Measurements from ENCODE around the gene SAE1. TPM values are rescaled to one million over a fixed set of nuclear protein-coding genes. Genes with fewer than 3 reads are reported as not detected.
A peak's percentile ranks its signal among the peaks of the same experiment; 100 is the strongest.

SAE1 gene
- total and polyA plus RNA-seq, 2 experiments from 2014 or later = 115 to 236 TPM

GRCh38 chr19:47161876-47162489 lies 31.3 kb downstream of the SAE1 start:
- Histone ChIP-seq H3K9me2 (ENCODE audit: insufficient read depth) (no peaks in the 10 kb centered on the region), H3K4me3 (no peak overlapping the region), H3K27me3 (ENCODE audit: insufficient read depth) (no peaks in the 10 kb centered on the region), H3K27ac (ENCODE audit: low read depth) (peak overlapping the region; percentile 77; the same call in 1 of the 2 replicates), H3K4me1 (ENCODE audit: insufficient read depth) (peaks cover 22% of the 10 kb centered on the region), H4K20me1 (replicated peaks; ENCODE audit: insufficient read depth) (peaks cover 32% of the 10 kb centered on the region), H2AFZ (no peak overlapping the region), H3K4me2 (no peak overlapping the region), H3K36me3 (ENCODE audit: insufficient read depth) (peaks cover 22% of the 10 kb centered on the region; the same call in 1 of the 2 replicates), H3K79me2 (replicated peaks; ENCODE audit: insufficient read depth) (peaks cover 80% of the 10 kb centered on the region), H3F3A (replicated peaks; ENCODE audit: low read depth) (peaks cover 24% of the 10 kb centered on the region)
- Mint-ChIP-seq H3K36me3 (ENCODE audit: low read depth) (peaks cover 65% of the 10 kb centered on the region), H3K4me3 (no peak overlapping the region), H3K27me3 (ENCODE audit: insufficient read depth, low read depth, poor library complexity) (peaks cover 10% of the 10 kb centered on the region), H3K4me1 (peaks cover 22% of the 10 kb centered on the region), H3K9me3 (no peaks in the 10 kb centered on the region; the same call in 2 of the 3 replicates), H3K27ac (no peak overlapping the region)
- ATAC-seq (no peak), DNase-seq (ENCODE audit: low spot score) (no peak)
- TF ChIP-seq EZH2phosphoT487 (IDR thresholded peaks at IDR 0.05; ENCODE audit: unreplicated experiment) (no peak), REST (IDR thresholded peaks at IDR 0.05; ENCODE audit: unreplicated experiment) (no peak), POLR2AphosphoS5 (IDR thresholded peaks at IDR 0.05; ENCODE audit: low read depth) (no peak), STAT1 (IDR thresholded peaks at IDR 0.05; ENCODE audit: unreplicated experiment) (no peak), NANOG (IDR thresholded peaks at IDR 0.05; ENCODE audit: borderline replicate concordance) (no peak), ZNF331 (CRISPR knock-in tag; IDR thresholded peaks at IDR 0.05; ENCODE audit: low read depth) (no peak), ZNF462 (CRISPR knock-in tag; IDR thresholded peaks at IDR 0.05) (no peak), CTCF (conservative IDR thresholded peaks at IDR 0.05; ENCODE audit: low read depth in 2 of 2) (no peak), JUNB (IDR thresholded peaks at IDR 0.05; ENCODE audit: unreplicated experiment) (no peak), ETS1 (IDR thresholded peaks at IDR 0.05) (no peak), EZH2 (IDR thresholded peaks at IDR 0.05; ENCODE audit: low read depth, unreplicated experiment) (no peak), CREB1 (CRISPR knock-in tag; IDR thresholded peaks at IDR 0.05; ENCODE audit: low read depth) (no peak), ZNF114 (CRISPR knock-in tag; IDR thresholded peaks at IDR 0.05) (no peak)

Measured in GM23338 (cell line).